Stimulated activated CD4-positive, alpha-beta T cell treated with anti-CD3 and anti-CD28 coated beads, Interleukin-12 subunit alpha, Interleukin-12 subunit beta, amount 100 ng/mL, for 48 hours (primary cell): ENCODE measurements around the gene TES.
"Not testable (repeated sequence)": the region's sequence is repeated elsewhere in the genome, so short reads cannot be mapped to it uniquely, and the experiment has no call there.

ENCODE experiments used
- DNase-seq, 3 donors: peaks; one replicate each; pipeline ENCODE4 v3.0.0-alpha.2; 2020; ENCODE audit warnings: low read depth in 2 of 3, low spot score in 1 of 3

TES gene

GRCh38 chr7:116279217-116279616 lies 68.9 kb downstream of the TES start:
- no peak for DNase-seq

DNA sequence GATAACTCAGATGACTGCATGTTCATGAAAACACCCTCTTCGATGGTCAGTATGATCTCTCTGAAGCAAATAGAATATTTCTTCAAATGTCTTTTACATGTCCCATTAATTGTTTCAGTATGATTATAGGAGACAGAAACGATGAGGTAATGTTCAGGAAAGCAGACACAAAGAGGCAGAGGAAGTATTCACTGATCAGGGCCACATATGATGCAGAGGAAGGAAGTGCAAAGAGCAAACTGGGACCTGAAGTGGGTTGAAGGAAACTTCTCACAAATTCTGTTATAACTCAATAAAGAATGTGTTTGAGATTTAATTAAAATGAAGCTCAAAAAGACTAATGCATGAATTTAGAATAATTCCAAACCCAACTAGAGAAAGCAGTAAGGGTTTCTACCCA lies 70.5 kb downstream of the TES start:
- DNase-seq, result no peak

GRCh38 chr7:116283595-116284204 lies 73.4 kb downstream of the TES start:
- DNase-seq, result no peak

- DNase-seq, result no peak
These were observed 74.1 kb downstream of the TES start for GRCh38 chr7:116284390-116284789.

- DNase-seq, result no peak
These were observed 74.9 kb downstream of the TES start for GRCh38 chr7:116285252-116285651.

- no peak for DNase-seq
These were observed 80.4 kb downstream of the TES start for GRCh38 chr7:116290740-116291139.

GRCh38 chr7:116291937-116292336 lies 81.6 kb downstream of the TES start:
- DNase-seq, result no peak

DNA sequence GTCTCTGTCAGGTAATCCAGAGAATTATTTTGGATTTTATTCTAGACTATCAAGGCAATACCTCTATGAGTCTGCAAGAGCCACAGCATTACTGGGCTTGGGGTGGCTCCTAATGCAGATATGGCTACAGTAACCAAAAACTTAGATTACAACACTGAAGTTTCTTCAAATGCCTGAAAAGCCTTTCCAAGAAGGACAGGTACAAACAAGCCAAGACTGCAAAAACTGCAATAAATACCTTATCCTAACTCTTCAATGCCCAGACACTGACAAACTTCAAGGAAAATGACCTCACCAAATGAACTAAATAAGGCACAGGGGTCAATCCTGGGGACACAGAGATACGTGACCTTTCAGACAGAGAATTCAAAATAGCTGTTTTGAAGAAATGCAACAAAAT lies 82.0 kb downstream of the TES start:
- no peak for DNase-seq

GRCh38 chr7:116293139-116293538 lies 82.8 kb downstream of the TES start:
- no peak for DNase-seq

DNA sequence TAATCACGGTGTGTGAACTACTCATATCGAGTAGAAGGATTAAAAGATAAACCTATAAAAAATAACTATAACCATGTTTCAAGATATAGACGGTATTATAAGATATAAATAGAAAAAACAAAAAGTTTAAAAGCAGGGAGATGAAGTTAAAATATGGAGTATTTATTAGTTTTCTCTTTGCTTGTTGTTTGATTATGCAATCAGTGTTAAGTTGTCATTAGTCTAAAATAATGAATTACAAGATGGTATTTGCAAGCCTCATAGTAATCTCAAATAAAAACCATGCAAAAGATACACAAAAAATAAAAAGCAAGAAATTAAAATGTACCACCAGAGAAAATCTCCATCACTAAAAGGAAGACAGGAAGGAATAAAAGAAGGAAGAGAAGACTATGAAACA lies 83.3 kb downstream of the TES start:
- DNase-seq, result no peak

GRCh38 chr7:116295903-116296302 lies 85.6 kb downstream of the TES start:
- DNase-seq, result not testable (repeated sequence)

- DNase-seq, result no peak
These were observed 87.7 kb downstream of the TES start for GRCh38 chr7:116298055-116298454.

GRCh38 chr7:116298576-116298975 lies 88.2 kb downstream of the TES start:
- DNase-seq, result no peak

GRCh38 chr7:116305485-116306408 lies 95.4 kb downstream of the TES start:
- no peak for DNase-seq

- no peak for DNase-seq
These were observed 96.2 kb downstream of the TES start for GRCh38 chr7:116306409-116307048.

DNA sequence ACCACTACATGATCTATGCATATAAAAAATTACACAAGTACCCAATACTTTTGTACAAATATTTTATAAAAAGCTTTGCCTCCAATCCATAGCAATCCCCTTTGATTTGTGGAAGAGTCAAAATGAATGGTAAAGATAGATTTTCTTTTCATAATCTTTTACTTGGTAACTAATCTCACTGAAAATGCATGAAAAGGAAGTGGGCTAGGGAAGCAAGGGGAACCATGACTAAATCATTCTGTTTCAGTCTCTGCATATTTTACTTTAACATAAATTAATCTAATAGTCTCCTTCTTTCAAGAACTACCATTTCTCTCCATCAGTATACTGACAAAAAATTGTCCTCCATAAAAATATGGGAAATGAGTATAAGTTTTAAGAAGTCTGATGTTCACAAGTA lies 96.9 kb downstream of the TES start:
- no peak for DNase-seq
